ENCODE measurements around the gene CCDC85A.

GRCh38 chr2:56239437-56239836 is 55.6 kb downstream of the CCDC85A start:
- TF ChIP-seq EZH2phosphoT487 (IDR thresholded peaks at IDR 0.05; ENCODE audit: unreplicated experiment), result no peak
- no peak for TF ChIP-seq EZH2 (IDR thresholded peaks at IDR 0.05; ENCODE audit: low read depth, unreplicated experiment)
- no peak for TF ChIP-seq REST (IDR thresholded peaks at IDR 0.05; ENCODE audit: unreplicated experiment)
- TF ChIP-seq CTCF (conservative IDR thresholded peaks at IDR 0.05; ENCODE audit: low read depth in 2 of 2), result no peak
- no peak for TF ChIP-seq POLR2AphosphoS5 (IDR thresholded peaks at IDR 0.05; ENCODE audit: low read depth)

Data from GM23338 (cell line).